Trophoblast cell (in vitro differentiated cells and primary cell): ENCODE results near the gene GRIN1.

ENCODE experiments used
- DNase-seq, 2 donors: peaks; one replicate each; pipeline ENCODE4 v3.0.0-alpha.2; 2016
- H2AFZ ChIP-seq: 2 replicates; pipeline ENCODE4 v1.6.1; 2013; ENCODE audit warnings: low read length, moderate library complexity, mild to moderate bottlenecking; ENCODE audit not compliant: insufficient read depth, poor library complexity
- H2AK5ac ChIP-seq: 2 replicates; pipeline ENCODE4 v1.6.1; 2013; ENCODE audit warnings: mild to moderate bottlenecking, low read length
- H2BK120ac ChIP-seq: 2 replicates; pipeline ENCODE4 v1.6.1; 2013; ENCODE audit warnings: low read length, mild to moderate bottlenecking, moderate library complexity; ENCODE audit not compliant: insufficient read depth, poor library complexity
- H2BK12ac ChIP-seq: 2 replicates; pipeline ENCODE4 v1.6.1; 2013; ENCODE audit warnings: mild to moderate bottlenecking, low read length, moderate library complexity
- H2BK5ac ChIP-seq: 2 replicates; pipeline ENCODE4 v1.6.1; 2013; ENCODE audit warnings: low read length, low read depth, moderate library complexity, mild to moderate bottlenecking; ENCODE audit not compliant: poor library complexity
- H3K14ac ChIP-seq: 2 replicates; pipeline ENCODE4 v1.6.1; 2013; ENCODE audit warnings: mild to moderate bottlenecking, low read length
- H3K18ac ChIP-seq: 2 replicates; pipeline ENCODE4 v1.6.1; 2013; ENCODE audit warnings: mild to moderate bottlenecking, low read length
- H3K23ac ChIP-seq: 2 replicates; pipeline ENCODE4 v1.6.1; 2013; ENCODE audit warnings: low read length
- H3K27ac ChIP-seq: 2 replicates; pipeline ENCODE4 v1.5.1; 2013; ENCODE audit warnings: low read depth, mild to moderate bottlenecking, inconsistent platforms, low read length, moderate library complexity
- H3K27me3 ChIP-seq: 2 replicates; pipeline ENCODE4 v1.6.1; 2013; ENCODE audit warnings: inconsistent platforms, mild to moderate bottlenecking, low read length, moderate library complexity; ENCODE audit not compliant: insufficient read depth
- H3K36me3 ChIP-seq, 2 experiments: 1 replicate in 1 of 2; 2 replicates in 1 of 2; pipeline ENCODE4 v1.6.1; 2013; ENCODE audit warnings: low read length in 2 of 2, mild to moderate bottlenecking in 2 of 2, moderate library complexity in 1 of 2; ENCODE audit not compliant: insufficient read depth in 2 of 2, control insufficient read depth in 1 of 2
- H3K4ac ChIP-seq: 2 replicates; pipeline ENCODE4 v1.6.1; 2013; ENCODE audit warnings: low read depth, mild to moderate bottlenecking, low read length, moderate library complexity
- H3K4me1 ChIP-seq, 2 experiments: 1 replicate in 1 of 2; 2 replicates in 1 of 2; pipeline ENCODE4 v1.6.1; 2013; ENCODE audit warnings: low read length in 2 of 2, mild to moderate bottlenecking in 2 of 2, moderate library complexity in 1 of 2; ENCODE audit not compliant: insufficient read depth in 2 of 2, control insufficient read depth in 1 of 2
- H3K4me2 ChIP-seq: 2 replicates; pipeline ENCODE4 v1.6.1; 2013; ENCODE audit warnings: inconsistent platforms, mild to moderate bottlenecking, low read length, moderate library complexity
- H3K4me3 ChIP-seq: 2 replicates; pipeline ENCODE4 v1.5.1; 2013; ENCODE audit warnings: mild to moderate bottlenecking, low read depth, low read length, inconsistent platforms
- H3K79me1 ChIP-seq: one replicate; pipeline ENCODE4 v1.6.1; 2013; ENCODE audit warnings: low read length
- H3K79me2 ChIP-seq: 2 replicates; pipeline ENCODE4 v1.6.1; 2013; ENCODE audit warnings: low read length, mild to moderate bottlenecking; ENCODE audit not compliant: control insufficient read depth, insufficient read depth, poor library complexity
- H3K9ac ChIP-seq: 2 replicates; pipeline ENCODE4 v1.6.1; 2013; ENCODE audit warnings: mild to moderate bottlenecking, low read length
- H3K9me3 ChIP-seq: 2 replicates; pipeline ENCODE4 v1.6.1; 2013; ENCODE audit warnings: low read depth, mild to moderate bottlenecking, control low read depth, inconsistent platforms, low read length; ENCODE audit not compliant: insufficient read depth
- H4K12ac ChIP-seq: 2 replicates; pipeline ENCODE4 v1.6.1; 2013; ENCODE audit warnings: low read depth, mild to moderate bottlenecking, low read length, moderate library complexity
- H4K8ac ChIP-seq: 2 replicates; pipeline ENCODE4 v1.6.1; 2013; ENCODE audit warnings: low read depth, mild to moderate bottlenecking, low read length, moderate library complexity
- H4K91ac ChIP-seq: one replicate; pipeline ENCODE4 v1.6.1; 2013; ENCODE audit warnings: low read depth, mild to moderate bottlenecking, low read length, moderate library complexity
- WGBS: extraction: QIAGEN DNeasy Blood & Tissue Kit; methylation state at CpG from one replicate; pipeline ENCODE4 v1.1.7; 2013; ENCODE audit warnings: missing lambda C conversion rate; ENCODE audit not compliant: insufficient read length, insufficient coverage; ENCODE audit errors: extremely low coverage; 5-methylcytosine and 5-hydroxymethylcytosine counted together

The GRIN1 gene

DNA sequence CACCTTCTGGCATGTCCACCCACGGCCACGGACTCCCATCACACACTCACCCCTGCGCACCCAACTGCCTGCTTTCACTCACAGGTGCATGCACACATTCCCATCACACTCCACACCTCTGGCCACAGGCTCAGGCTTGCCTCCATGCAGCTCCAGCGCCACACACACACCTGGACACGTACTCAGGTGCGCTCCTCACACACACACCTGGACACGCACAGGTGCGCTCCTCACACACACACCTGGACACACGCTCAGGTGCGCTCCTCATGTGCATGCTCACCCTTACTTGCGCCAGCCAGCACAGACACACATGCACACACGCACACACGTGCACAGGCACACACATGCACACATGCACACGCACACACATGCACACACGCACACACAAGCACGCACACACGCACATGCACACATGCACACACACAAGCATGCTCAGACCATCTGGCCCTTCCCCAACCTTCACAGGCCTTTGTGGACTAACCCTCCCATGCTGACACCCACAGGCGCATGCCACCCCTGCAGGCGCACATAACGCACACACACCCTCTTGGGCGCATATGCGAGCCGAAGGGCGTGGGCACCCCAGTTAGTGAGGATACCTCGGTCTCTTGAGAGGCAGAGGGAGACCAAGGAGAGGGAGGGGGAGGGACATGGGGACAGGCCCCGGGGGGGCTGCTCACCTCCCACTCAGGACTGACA is 8.3 kb downstream of the GRIN1 start:
- Histone ChIP-seq H3K9ac (no peak overlapping the region), H3K23ac (no peak overlapping the region), H2BK12ac (no peak overlapping the region), H2AFZ (no peak overlapping the region), H3K9me3 (peaks cover 10% of the 10 kb centered on the region), H2BK120ac (no peak overlapping the region), H3K14ac (no peak overlapping the region), H4K91ac (no peak overlapping the region), H3K4me3 (peak overlapping the region; percentile 25), H4K12ac (no peak overlapping the region), H3K36me3 (no peaks in the 10 kb centered on the region), H3K27me3 (no peaks in the 10 kb centered on the region), H3K4ac (no peak overlapping the region), H3K79me1 (no peaks in the 10 kb centered on the region), H3K27ac (no peak overlapping the region), H3K4me2 (no peak overlapping the region), H3K18ac (no peak overlapping the region), H2BK5ac (no peak overlapping the region), H3K79me2 (no peaks in the 10 kb centered on the region), H2AK5ac (no peak overlapping the region), H4K8ac (no peak overlapping the region), H3K4me1 (no peaks in the 10 kb centered on the region)
- DNase-seq: no peak
- no CpG with 5 or more reads among the region's 26 CpGs for WGBS

DNA sequence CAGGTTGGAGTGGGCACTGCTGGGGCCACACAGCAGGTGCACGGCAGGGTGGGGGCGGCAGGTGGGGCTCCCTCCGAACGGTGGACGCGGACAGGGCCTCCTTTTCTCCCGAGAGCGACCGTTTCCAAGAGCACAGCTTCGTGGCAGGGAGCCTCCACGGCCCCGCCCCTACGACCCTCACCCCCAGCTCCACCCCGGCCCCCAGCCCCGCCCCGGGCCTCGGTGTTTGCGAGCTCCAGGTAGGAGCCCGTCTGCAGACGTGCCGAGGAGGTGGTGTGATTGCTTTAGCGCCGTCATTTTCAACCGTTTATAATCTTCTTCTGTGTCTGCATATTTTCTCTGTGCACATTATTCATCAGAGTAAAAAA is 8.8 kb downstream of the GRIN1 start:
- Histone ChIP-seq H2BK12ac (no peak overlapping the region), H3K9me3 (peaks cover 11% of the 10 kb centered on the region), H3K27me3 (no peaks in the 10 kb centered on the region), H3K4me1 (no peaks in the 10 kb centered on the region), H3K23ac (no peak overlapping the region), H3K79me2 (no peaks in the 10 kb centered on the region), H3K27ac (no peak overlapping the region), H3K14ac (no peak overlapping the region), H2BK5ac (no peak overlapping the region), H3K36me3 (no peaks in the 10 kb centered on the region), H3K4me3 (no peak overlapping the region), H2AK5ac (no peak overlapping the region), H4K8ac (no peak overlapping the region), H3K4ac (no peak overlapping the region), H4K91ac (no peak overlapping the region), H3K4me2 (no peak overlapping the region), H2AFZ (no peak overlapping the region), H3K9ac (no peak overlapping the region), H2BK120ac (no peak overlapping the region), H3K18ac (no peak overlapping the region), H4K12ac (no peak overlapping the region), H3K79me1 (no peaks in the 10 kb centered on the region)
- no CpG with 5 or more reads among the region's 24 CpGs for WGBS
- no peak for DNase-seq

DNA sequence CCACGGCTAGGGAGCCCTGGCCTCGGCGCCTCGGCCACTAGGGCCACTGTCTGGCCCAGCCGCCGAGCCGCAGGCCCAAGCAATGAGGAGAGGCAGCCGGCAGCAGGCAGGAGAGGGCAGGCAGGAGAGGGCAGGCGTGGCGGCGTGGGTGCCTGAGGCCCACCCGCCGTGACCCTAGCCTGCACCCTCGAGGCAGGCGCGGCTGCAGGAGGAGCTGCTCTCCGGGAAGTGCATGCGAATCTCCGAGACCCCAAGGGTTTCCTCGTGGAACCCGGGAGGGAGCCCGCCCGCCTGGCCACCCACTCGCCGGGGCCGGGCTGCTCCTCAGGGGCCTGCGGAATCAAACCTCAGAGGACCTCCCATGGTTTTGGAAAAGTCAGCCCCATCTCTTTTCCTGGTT is 9.3 kb downstream of the GRIN1 start:
- Histone ChIP-seq H4K8ac (no peak overlapping the region), H3K23ac (no peak overlapping the region), H3K79me2 (no peaks in the 10 kb centered on the region), H3K79me1 (no peaks in the 10 kb centered on the region), H2AK5ac (no peak overlapping the region), H3K4ac (no peak overlapping the region), H3K14ac (no peak overlapping the region), H3K9ac (no peak overlapping the region), H2BK120ac (no peak overlapping the region), H4K91ac (no peak overlapping the region), H3K27me3 (no peaks in the 10 kb centered on the region), H2AFZ (no peak overlapping the region), H2BK12ac (no peak overlapping the region), H2BK5ac (no peak overlapping the region), H3K36me3 (no peaks in the 10 kb centered on the region), H3K4me1 (no peaks in the 10 kb centered on the region), H3K18ac (no peak overlapping the region), H3K27ac (no peak overlapping the region), H3K9me3 (peaks cover 15% of the 10 kb centered on the region), H4K12ac (no peak overlapping the region), H3K4me3 (no peak overlapping the region), H3K4me2 (no peak overlapping the region)
- no peak for DNase-seq
- no CpG with 5 or more reads among the region's 27 CpGs for WGBS

DNA sequence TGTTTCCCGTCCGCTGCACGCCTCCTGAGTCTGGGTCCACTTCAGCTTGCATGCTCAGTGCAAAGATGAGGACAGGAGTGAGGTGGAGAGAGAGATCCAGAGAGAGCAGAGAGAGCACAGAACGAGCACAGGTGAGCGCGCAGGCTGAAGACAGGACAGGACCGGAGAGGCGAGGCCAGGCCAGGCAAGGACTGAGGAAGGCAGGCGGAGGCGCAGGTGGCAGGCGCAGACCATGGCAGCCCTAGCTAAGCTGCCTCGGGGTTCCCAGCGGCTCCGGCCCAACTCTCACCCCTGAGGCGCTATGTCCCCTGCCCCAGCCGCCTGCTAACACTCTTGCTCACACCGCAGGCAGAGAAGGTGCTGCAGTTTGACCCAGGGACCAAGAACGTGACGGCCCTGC is 9.7 kb downstream of the GRIN1 start:
- H2AFZ ChIP-seq: no peak overlapping the region

More for the DNA sequence above, 9.7 kb downstream of the GRIN1 start:
- no peak overlapping the region for H3K4me2 ChIP-seq
- no peaks in the 10 kb centered on the region for H3K27me3 ChIP-seq
- H3K14ac ChIP-seq: no peak overlapping the region
- H2BK120ac ChIP-seq: no peak overlapping the region
- H3K79me2 ChIP-seq: no peaks in the 10 kb centered on the region
- H3K4ac ChIP-seq: no peak overlapping the region
- no peak overlapping the region for H3K4me3 ChIP-seq
- no peak overlapping the region for H4K91ac ChIP-seq
- peaks cover 20% of the 10 kb centered on the region for H3K9me3 ChIP-seq
- H3K18ac ChIP-seq: no peak overlapping the region
- no peak overlapping the region for H4K8ac ChIP-seq
- H3K9ac ChIP-seq: no peak overlapping the region
- no peak overlapping the region for H2BK5ac ChIP-seq
- no peaks in the 10 kb centered on the region for H3K79me1 ChIP-seq
- H3K36me3 ChIP-seq: no peaks in the 10 kb centered on the region
- H3K23ac ChIP-seq: no peak overlapping the region
- H2AK5ac ChIP-seq: no peak overlapping the region
- no peaks in the 10 kb centered on the region for H3K4me1 ChIP-seq
- no peak overlapping the region for H3K27ac ChIP-seq
- no CpG with 5 or more reads among the region's 19 CpGs for WGBS
- no peak overlapping the region for H4K12ac ChIP-seq
- H2BK12ac ChIP-seq: no peak overlapping the region
- no peak for DNase-seq
